ENCODE data around the gene ASCC1. TPM values are rescaled to one million over a fixed set of nuclear protein-coding genes. Genes with fewer than 3 reads are reported as not detected.

ASCC1 gene
- total and polyA plus RNA-seq, 2 donors (not counting 3 experiments of a cell fraction or from before 2014, with no cell fraction given), result 16.0 to 24.9 TPM

GRCh38 chr10:72062832-72063702 lies 153.0 kb downstream of the ASCC1 start:
- no peak overlapping the region for H3K9ac ChIP-seq (replicated peaks; ENCODE audit: extremely low read depth, insufficient read depth, low read length)
- H3K27me3 ChIP-seq (ENCODE audit: control insufficient read depth in 2 of 2, insufficient read depth in 2 of 2, low read length in 2 of 2), result no peaks in the 10 kb centered on the region
- H3K9me3 ChIP-seq (replicated peaks; ENCODE audit: control insufficient read depth, insufficient read depth, low read length), result no peaks in the 10 kb centered on the region
- H4K20me1 ChIP-seq (replicated peaks; ENCODE audit: control insufficient read depth, extremely low read depth, insufficient read depth, low read length), result no peaks in the 10 kb centered on the region
- DNase-seq (ENCODE audit: low read depth, low spot score) (no peak), FAIRE-seq (no peak)
- POLR2A ChIA-PET, result no interaction called here
- no peak overlapping the region for H3K27ac ChIP-seq (ENCODE audit: insufficient read depth, low read depth, low read length)
- H2AFZ ChIP-seq (ENCODE audit: low read depth, low read length), result no peak overlapping the region
- TF ChIP-seq POLR2AphosphoS5 (IDR thresholded peaks at IDR 0.05; ENCODE audit: insufficient read depth, low read depth, low read length) (no peak), FOS (IDR thresholded peaks at IDR 0.05; ENCODE audit: borderline replicate concordance, insufficient read depth, low read length) (no peak), EZH2 (IDR thresholded peaks at IDR 0.05; ENCODE audit: borderline replicate concordance, low read depth, low read length, severe bottlenecking) (no peak), POLR2A (IDR thresholded peaks at IDR 0.05; ENCODE audit: low read depth, low read length) (no peak), JUN (IDR thresholded peaks at IDR 0.05; ENCODE audit: borderline replicate concordance, insufficient read depth, insufficient read length, low read depth) (no peak), MAX (IDR thresholded peaks at IDR 0.05; ENCODE audit: insufficient read depth, insufficient read length) (no peak), MYC (IDR thresholded peaks at IDR 0.05; ENCODE audit: low read depth, low read length) (no peak), CTCF (IDR thresholded peaks at IDR 0.05; ENCODE audit: extremely low read depth in 1 of 2, insufficient read depth in 1 of 2, low read depth in 1 of 2, low read length in 2 of 2) (no peak), GATA2 (IDR thresholded peaks at IDR 0.05; ENCODE audit: insufficient read depth, insufficient read length, low read depth, low read length) (no peak)
- CTCF ChIA-PET, result interaction anchor here (1.8 to 4.2 kb wide), 3 partner anchors 8 to 167 kb away, joined by 8 to 27 read pairs (median 8); no protein-coding TSS in a partner anchor
- H3K79me2 ChIP-seq (ENCODE audit: control insufficient read depth, insufficient read depth, low read length), result no peaks in the 10 kb centered on the region
- dilution Hi-C loops (cut with MboI; ENCODE audit: extremely low pct_ligation_motif_present, low sequenced_read_pairs) (no loop called here), intact Hi-C loops (cut with micrococcal nuclease) (no loop called here)
- BruUV-seq (replicated peaks), result no TSS peak
- no peak overlapping the region for H3K4me3 ChIP-seq (replicated peaks in 1 of 3; ENCODE audit: insufficient read depth in 1 of 3, low read depth in 1 of 3, low read length in 3 of 3)
- no peaks in the 10 kb centered on the region for H3K36me3 ChIP-seq (ENCODE audit: control insufficient read depth in 2 of 2, extremely low read depth in 1 of 2, insufficient read depth in 2 of 2, low read length in 2 of 2)
- H3K9me1 ChIP-seq (replicated peaks; ENCODE audit: control insufficient read depth, extremely low read depth, insufficient read depth, low read length), result no peaks in the 10 kb centered on the region
- peaks cover 10% of the 10 kb centered on the region for H3K4me1 ChIP-seq (ENCODE audit: control insufficient read depth, extremely low read depth, insufficient read depth, low read length)
- H3K4me2 ChIP-seq (ENCODE audit: insufficient read depth, low read length), result no peak overlapping the region
